GM12878 (cell line): ENCODE measurements around the gene CEBPB. TPM values are rescaled to one million over a fixed set of nuclear protein-coding genes. Genes with fewer than 3 reads are reported as not detected.

Experiments
- BRCA1 ChIP-seq: IDR thresholded peaks from 2 replicates; pipeline ENCODE4 v1.6.1; 2011; ENCODE audit warnings: low read depth, low read length, improper control_type of control experiment
- EGR1 ChIP-seq, 2 experiments: IDR thresholded peaks; 1 replicate in 1 of 2; 2 replicates in 1 of 2; pipeline ENCODE4 v1.6.1; 2011 to 2012; ENCODE audit warnings: low read depth in 2 of 2, low read length in 2 of 2, borderline replicate concordance in 1 of 2, mild to moderate bottlenecking in 1 of 2, moderate library complexity in 1 of 2
- HCFC1 ChIP-seq: fragments of 150-350 bp; IDR thresholded peaks from 2 replicates; pipeline ENCODE4 v1.6.1; 2014; ENCODE audit warnings: low read length
- HDGF ChIP-seq: fragments of 450-650 bp; IDR thresholded peaks from 2 replicates; pipeline ENCODE4 v1.6.1; 2016; ENCODE audit warnings: antibody characterized with exemption
- IKZF2 ChIP-seq, 2 experiments: fragments of 450-650 bp; IDR thresholded peaks; 2 replicates each; pipeline ENCODE4 v1.6.1; 2017; ENCODE audit warnings: mild to moderate bottlenecking in 2 of 2, moderate library complexity in 2 of 2
- MTA2 ChIP-seq: fragments of 450-650 bp; IDR thresholded peaks from 2 replicates; pipeline ENCODE4 v1.6.1; 2016; ENCODE audit warnings: low read depth, mild to moderate bottlenecking, moderate library complexity
- MXI1 ChIP-seq: fragments of 150-350 bp; IDR thresholded peaks from 2 replicates; pipeline ENCODE4 v1.6.1; 2011; ENCODE audit warnings: low read depth, mild to moderate bottlenecking, inconsistent platforms, low read length, improper control_type of control experiment
- NFIC ChIP-seq: IDR thresholded peaks from 2 replicates; pipeline ENCODE4 v1.6.1; 2012; ENCODE audit warnings: low read depth, mild to moderate bottlenecking, inconsistent platforms, low read length, moderate library complexity
- NFYA ChIP-seq: IDR thresholded peaks from 2 replicates; pipeline ENCODE4 v1.6.1; 2011; ENCODE audit warnings: low read depth, mild to moderate bottlenecking, low read length, improper control_type of control experiment, borderline replicate concordance
- POLR2A ChIP-seq: IDR thresholded peaks from 2 replicates; pipeline ENCODE4 v1.6.1; 2011; ENCODE audit warnings: low read depth, mild to moderate bottlenecking, low read length
- RB1 ChIP-seq: fragments of 450-650 bp; formaldehyde crosslinking; IDR thresholded peaks from 2 replicates; pipeline ENCODE4 v1.6.1; 2017; ENCODE audit warnings: mild to moderate bottlenecking, borderline replicate concordance
- SIN3A ChIP-seq: IDR thresholded peaks from 2 replicates; pipeline ENCODE4 v1.6.1; 2012; ENCODE audit warnings: low read depth, low read length, improper control_type of control experiment
- SMC3 ChIP-seq: IDR thresholded peaks from 2 replicates; pipeline ENCODE4 v1.6.1; 2011; ENCODE audit warnings: low read length, improper control_type of control experiment, borderline replicate concordance
- SP1 ChIP-seq: IDR thresholded peaks from one replicate; pipeline ENCODE4 v1.6.1; 2011; ENCODE audit warnings: low read depth, low read length
- SRF ChIP-seq, 2 experiments: IDR thresholded peaks; 2 replicates each; pipeline ENCODE4 v1.6.1; 2011; ENCODE audit warnings: low read depth in 2 of 2, low read length in 2 of 2, mild to moderate bottlenecking in 1 of 2, moderate library complexity in 1 of 2
- TCF12 ChIP-seq: IDR thresholded peaks from 2 replicates; pipeline ENCODE4 v1.6.1; 2011; ENCODE audit warnings: low read depth, mild to moderate bottlenecking, low read length
- TCF3 ChIP-seq: IDR thresholded peaks from 2 replicates; pipeline ENCODE4 v1.6.1; 2012; ENCODE audit warnings: low read depth, mild to moderate bottlenecking, low read length, borderline replicate concordance; ENCODE audit not compliant: insufficient read depth
- ZNF217 ChIP-seq: fragments of 450-650 bp; IDR thresholded peaks from 2 replicates; pipeline ENCODE4 v1.6.1; 2017; ENCODE audit warnings: antibody characterized with exemption, mild to moderate bottlenecking
- polyA plus RNA-seq, 11 experiments: library from polyadenylated mRNA; depleted of rRNA in 4 of 11; unstranded in 6 of 11; stranded (reverse) in 5 of 11; fragments of >200 nt; fragmentation: Nextera tagmentation in 4 of 11; fragmentation: Illumina TruSeq in 1 of 11; extraction: Ambion mirVana in 4 of 11; extraction: Trizol in 1 of 11; gene quantifications; 1 replicate in 1 of 11; 2 replicates in 10 of 11; pipeline versions ENCODE4 v1.2.1 to v1.2.3, GENCODE V29; 2011 to 2016; ENCODE audit warnings: inconsistent platforms in 2 of 11, missing spikeins in 2 of 11, low read depth in 1 of 11
- total RNA-seq, 4 experiments: library from RNA; depleted of rRNA in 3 of 4; stranded (reverse); fragments of >200 nt in 3 of 4; fragmentation: Illumina TruSeq in 1 of 4; extraction: Trizol in 1 of 4; gene quantifications; 2 replicates each; pipeline versions ENCODE4 v1.2.1 to v1.2.3, GENCODE V29; 2013 to 2021
- TF ChIP-seq, protein P1 (sequence below): IDR thresholded peaks from 2 replicates; pipeline ENCODE4 v1.6.1; 2012; ENCODE audit warnings: low read length, inconsistent platforms
- TF ChIP-seq, protein P2 (sequence below): fragments of 450-650 bp; IDR thresholded peaks from 2 replicates; pipeline ENCODE4 v1.6.1; 2014; ENCODE audit warnings: mild to moderate bottlenecking
- TF ChIP-seq, protein P3 (sequence below): IDR thresholded peaks from 2 replicates; pipeline ENCODE4 v1.6.1; 2011; ENCODE audit warnings: borderline replicate concordance, low read depth, mild to moderate bottlenecking, moderate library complexity, mixed read lengths, low read length; ENCODE audit not compliant: insufficient read depth; ENCODE audit errors: extremely low read length
- TF ChIP-seq, protein P4 (sequence below): IDR thresholded peaks from 2 replicates; pipeline ENCODE4 v1.6.1; 2011; ENCODE audit warnings: mild to moderate bottlenecking, low read depth, low read length, moderate library complexity; ENCODE audit not compliant: insufficient replicate concordance
- TF ChIP-seq, protein P5 (sequence below): IDR thresholded peaks from 2 replicates; pipeline ENCODE4 v1.6.1; 2011; ENCODE audit warnings: borderline replicate concordance, low read depth, mild to moderate bottlenecking, moderate library complexity, low read length; ENCODE audit not compliant: insufficient read depth, poor library complexity, severe bottlenecking

CEBPB gene
- total and polyA plus RNA-seq, 10 of the 15 experiments (the other 5 are each of a cell fraction or from before 2014, with no cell fraction given) = 0.18 to 8.8 (median 1.6) TPM

DNA sequence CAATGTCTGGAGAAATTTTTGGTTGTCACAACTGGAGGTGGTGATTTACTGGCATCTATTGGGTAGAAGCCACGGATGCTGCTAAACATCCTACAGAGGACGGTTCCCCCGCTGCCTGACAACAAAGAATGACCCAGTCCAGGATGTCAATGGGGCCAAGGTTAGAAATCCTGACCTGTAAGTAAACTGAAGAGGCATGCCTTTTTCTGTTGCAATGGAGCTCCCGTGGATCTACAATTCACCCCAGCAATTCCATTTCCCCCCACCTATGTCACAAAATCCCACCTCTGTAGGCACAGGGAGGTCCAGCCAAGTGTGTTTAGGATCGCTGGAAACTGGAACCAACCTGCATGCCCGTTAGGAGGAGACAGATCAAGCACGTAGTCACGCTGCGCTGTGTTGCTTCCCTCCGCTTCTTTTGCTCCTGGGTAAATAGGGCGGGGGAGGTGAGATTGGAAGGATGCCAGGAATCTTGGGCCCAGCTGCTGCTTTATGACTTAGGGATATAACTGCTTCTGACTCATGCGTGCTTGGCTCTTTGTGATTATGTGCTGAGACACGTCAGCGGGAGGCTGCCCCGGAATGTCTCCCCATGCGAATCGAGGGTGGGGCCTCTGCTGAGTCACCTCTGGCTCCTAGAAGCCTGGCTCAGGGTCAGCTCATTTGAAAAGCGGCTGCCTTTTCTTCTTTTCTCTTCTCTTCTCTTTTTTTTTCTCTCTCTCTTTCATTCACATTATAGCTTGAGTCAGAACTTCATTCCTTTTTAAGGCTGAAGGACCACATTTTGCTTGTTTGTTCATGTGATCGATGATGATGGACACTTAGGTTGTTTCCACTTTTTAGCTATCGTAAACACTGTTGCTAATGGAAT lies 24.7 kb upstream of the CEBPB start (continued):
- TF ChIP-seq, protein P1, sequence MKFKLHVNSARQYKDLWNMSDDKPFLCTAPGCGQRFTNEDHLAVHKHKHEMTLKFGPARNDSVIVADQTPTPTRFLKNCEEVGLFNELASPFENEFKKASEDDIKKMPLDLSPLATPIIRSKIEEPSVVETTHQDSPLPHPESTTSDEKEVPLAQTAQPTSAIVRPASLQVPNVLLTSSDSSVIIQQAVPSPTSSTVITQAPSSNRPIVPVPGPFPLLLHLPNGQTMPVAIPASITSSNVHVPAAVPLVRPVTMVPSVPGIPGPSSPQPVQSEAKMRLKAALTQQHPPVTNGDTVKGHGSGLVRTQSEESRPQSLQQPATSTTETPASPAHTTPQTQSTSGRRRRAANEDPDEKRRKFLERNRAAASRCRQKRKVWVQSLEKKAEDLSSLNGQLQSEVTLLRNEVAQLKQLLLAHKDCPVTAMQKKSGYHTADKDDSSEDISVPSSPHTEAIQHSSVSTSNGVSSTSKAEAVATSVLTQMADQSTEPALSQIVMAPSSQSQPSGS = no peak
- TF ChIP-seq TCF3 (0 out of 2 replicates have a peak, but pooled peaks have one; percentile 38), SRF (IDR thresholded peaks at IDR 0.05; ENCODE audit: low read depth in 2 of 2, low read length in 2 of 2) (no peak), IKZF2 (IDR thresholded peaks at IDR 0.05) (peak in 1 of 2 experiments; percentile 81; a peak in 3 of 4 replicates), EGR1 (IDR thresholded peaks at IDR 0.05; ENCODE audit: borderline replicate concordance in 1 of 2, low read depth in 2 of 2, low read length in 2 of 2) (peak in 1 of 2 experiments; percentile 49; a peak in 1 of 3 replicates), BRCA1 (no peak), NFIC (no peak), HDGF (0 out of 2 replicates have a peak, but pooled peaks have one; percentile 21), ZNF217 (no peak), TCF12 (peak; percentile 84), NFYA (no peak), MTA2 (0 out of 2 replicates have a peak, but pooled peaks have one; percentile 32), MXI1 (peak; percentile 43; the same call in 1 of the 2 replicates), SIN3A (0 out of 2 replicates have a peak, but pooled peaks have one; percentile 50), POLR2A (peak; percentile 79), SP1 (no peak), HCFC1 (no peak), SMC3 (0 out of 2 replicates have a peak, but pooled peaks have one; percentile 4), RB1 (no peak)
- TF ChIP-seq, protein P2, sequence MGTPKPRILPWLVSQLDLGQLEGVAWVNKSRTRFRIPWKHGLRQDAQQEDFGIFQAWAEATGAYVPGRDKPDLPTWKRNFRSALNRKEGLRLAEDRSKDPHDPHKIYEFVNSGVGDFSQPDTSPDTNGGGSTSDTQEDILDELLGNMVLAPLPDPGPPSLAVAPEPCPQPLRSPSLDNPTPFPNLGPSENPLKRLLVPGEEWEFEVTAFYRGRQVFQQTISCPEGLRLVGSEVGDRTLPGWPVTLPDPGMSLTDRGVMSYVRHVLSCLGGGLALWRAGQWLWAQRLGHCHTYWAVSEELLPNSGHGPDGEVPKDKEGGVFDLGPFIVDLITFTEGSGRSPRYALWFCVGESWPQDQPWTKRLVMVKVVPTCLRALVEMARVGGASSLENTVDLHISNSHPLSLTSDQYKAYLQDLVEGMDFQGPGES = no peak
- TF ChIP-seq, protein P3, sequence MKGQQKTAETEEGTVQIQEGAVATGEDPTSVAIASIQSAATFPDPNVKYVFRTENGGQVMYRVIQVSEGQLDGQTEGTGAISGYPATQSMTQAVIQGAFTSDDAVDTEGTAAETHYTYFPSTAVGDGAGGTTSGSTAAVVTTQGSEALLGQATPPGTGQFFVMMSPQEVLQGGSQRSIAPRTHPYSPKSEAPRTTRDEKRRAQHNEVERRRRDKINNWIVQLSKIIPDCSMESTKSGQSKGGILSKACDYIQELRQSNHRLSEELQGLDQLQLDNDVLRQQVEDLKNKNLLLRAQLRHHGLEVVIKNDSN = no peak
- TF ChIP-seq, protein P4, sequence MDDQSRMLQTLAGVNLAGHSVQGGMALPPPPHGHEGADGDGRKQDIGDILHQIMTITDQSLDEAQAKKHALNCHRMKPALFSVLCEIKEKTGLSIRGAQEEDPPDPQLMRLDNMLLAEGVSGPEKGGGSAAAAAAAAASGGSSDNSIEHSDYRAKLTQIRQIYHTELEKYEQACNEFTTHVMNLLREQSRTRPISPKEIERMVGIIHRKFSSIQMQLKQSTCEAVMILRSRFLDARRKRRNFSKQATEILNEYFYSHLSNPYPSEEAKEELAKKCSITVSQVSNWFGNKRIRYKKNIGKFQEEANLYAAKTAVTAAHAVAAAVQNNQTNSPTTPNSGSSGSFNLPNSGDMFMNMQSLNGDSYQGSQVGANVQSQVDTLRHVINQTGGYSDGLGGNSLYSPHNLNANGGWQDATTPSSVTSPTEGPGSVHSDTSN = no peak
- TF ChIP-seq, protein P5, sequence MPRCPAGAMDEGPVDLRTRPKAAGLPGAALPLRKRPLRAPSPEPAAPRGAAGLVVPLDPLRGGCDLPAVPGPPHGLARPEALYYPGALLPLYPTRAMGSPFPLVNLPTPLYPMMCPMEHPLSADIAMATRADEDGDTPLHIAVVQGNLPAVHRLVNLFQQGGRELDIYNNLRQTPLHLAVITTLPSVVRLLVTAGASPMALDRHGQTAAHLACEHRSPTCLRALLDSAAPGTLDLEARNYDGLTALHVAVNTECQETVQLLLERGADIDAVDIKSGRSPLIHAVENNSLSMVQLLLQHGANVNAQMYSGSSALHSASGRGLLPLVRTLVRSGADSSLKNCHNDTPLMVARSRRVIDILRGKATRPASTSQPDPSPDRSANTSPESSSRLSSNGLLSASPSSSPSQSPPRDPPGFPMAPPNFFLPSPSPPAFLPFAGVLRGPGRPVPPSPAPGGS = peak; percentile 64
